ENCODE measurements around the gene MAGEB16. TPM values are rescaled to one million over a fixed set of nuclear protein-coding genes. Genes with fewer than 3 reads are reported as not detected.

The MAGEB16 gene
- total RNA-seq, 1 experiment from 2014 or later: not detected

DNA sequence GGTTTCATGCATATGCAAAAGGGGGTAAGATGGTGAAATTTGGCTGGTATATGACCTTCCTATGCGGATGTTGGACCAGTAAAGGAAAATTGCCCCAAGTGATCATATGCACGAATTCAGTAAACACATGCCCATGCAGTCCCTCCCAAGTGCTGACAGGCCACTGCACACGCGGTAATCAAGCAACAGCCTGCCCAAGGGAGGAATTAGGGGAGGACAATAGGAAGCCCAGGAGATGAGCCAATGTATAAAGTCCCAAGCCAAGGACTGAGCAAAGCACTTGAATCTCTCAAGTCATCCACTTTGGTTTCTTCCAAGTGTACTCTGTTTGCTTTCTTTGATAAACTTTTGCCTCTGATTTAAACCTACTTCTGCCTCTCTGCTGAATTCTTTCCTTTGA is 21.1 kb downstream of the MAGEB16 start:
- no peak overlapping the region for H3K14ac ChIP-seq (ENCODE audit: insufficient read depth, low read length)
- no peaks in the 10 kb centered on the region for H3K23me2 ChIP-seq (ENCODE audit: insufficient read length, low read depth, low read length, poor library complexity, severe bottlenecking)
- no peak overlapping the region for H3K4me2 ChIP-seq (ENCODE audit: insufficient read depth, insufficient read length, low read length)
- H4K8ac ChIP-seq (replicated peaks; ENCODE audit: insufficient read length, low read depth, low read length): no peak overlapping the region
- no peak overlapping the region for H2BK15ac ChIP-seq (ENCODE audit: low read depth, low read length)
- H3K79me1 ChIP-seq (ENCODE audit: insufficient read depth, low read depth, low read length, poor library complexity, severe bottlenecking): no peaks in the 10 kb centered on the region
- no peak overlapping the region for H3K27ac ChIP-seq (ENCODE audit: insufficient read length, low read depth, low read length)
- H3K4me1 Mint-ChIP-seq: peaks cover 0 to 4% of the 10 kb centered on the region in 2 experiments; a peak in 2 of 4 replicates
- no peak overlapping the region for H2BK5ac ChIP-seq (ENCODE audit: insufficient read length, low read length)
- no peak overlapping the region for H2BK120ac ChIP-seq (ENCODE audit: low read depth, low read length, poor library complexity, severe bottlenecking)
- no peak overlapping the region for H3K56ac ChIP-seq (ENCODE audit: insufficient read length, low read depth, low read length)
- H3K23ac ChIP-seq (ENCODE audit: insufficient read length, low read depth, low read length): no peak overlapping the region
- no peak overlapping the region for H3K9ac ChIP-seq (ENCODE audit: extremely low read depth, insufficient read length, low read length)
- H4K20me1 ChIP-seq (ENCODE audit: control insufficient read depth, insufficient read depth, insufficient read length): no peaks in the 10 kb centered on the region
- no peak overlapping the region for H2AFZ ChIP-seq (ENCODE audit: low read length)
- WGBS (ENCODE audit: extremely low coverage, insufficient read length, low lambda C conversion rate): no CpG with 5 or more reads among the region's 4 CpGs
- no peak overlapping the region for H2BK20ac ChIP-seq (ENCODE audit: low read depth, low read length, poor library complexity, severe bottlenecking)
- H3T11ph ChIP-seq (ENCODE audit: low read length): no peak overlapping the region
- no peak overlapping the region for H2BK12ac ChIP-seq (ENCODE audit: insufficient read length, low read depth, low read length)
- H4K5ac ChIP-seq (ENCODE audit: insufficient read length, low read depth, low read length): no peak overlapping the region
- no peak for DNase-seq
- no peak overlapping the region for H2AK5ac ChIP-seq (ENCODE audit: insufficient read length, low read length)
- peaks cover 0 to 3% (median 2%) of the 10 kb centered on the region in 3 experiments; a peak in 3 of 7 replicates for H3K36me3 Mint-ChIP-seq (ENCODE audit: insufficient read depth in 1 of 3, low read depth in 3 of 3)
- H3K9me3 Mint-ChIP-seq: peaks cover 48% of the 10 kb centered on the region in 2 experiments
- H3K27me3 ChIP-seq (ENCODE audit: insufficient read depth, low read length): no peaks in the 10 kb centered on the region
- no peak overlapping the region for H4K91ac ChIP-seq (ENCODE audit: insufficient read length, low read depth, low read length)
- H3K9me3 ChIP-seq (ENCODE audit: control insufficient read depth, low read depth, low read length): no peaks in the 10 kb centered on the region
- H3K4ac ChIP-seq (ENCODE audit: low read depth, low read length): no peak overlapping the region
- H3K4me1 ChIP-seq (ENCODE audit: insufficient read depth, low read length): no peaks in the 10 kb centered on the region
- TF ChIP-seq, protein P1, sequence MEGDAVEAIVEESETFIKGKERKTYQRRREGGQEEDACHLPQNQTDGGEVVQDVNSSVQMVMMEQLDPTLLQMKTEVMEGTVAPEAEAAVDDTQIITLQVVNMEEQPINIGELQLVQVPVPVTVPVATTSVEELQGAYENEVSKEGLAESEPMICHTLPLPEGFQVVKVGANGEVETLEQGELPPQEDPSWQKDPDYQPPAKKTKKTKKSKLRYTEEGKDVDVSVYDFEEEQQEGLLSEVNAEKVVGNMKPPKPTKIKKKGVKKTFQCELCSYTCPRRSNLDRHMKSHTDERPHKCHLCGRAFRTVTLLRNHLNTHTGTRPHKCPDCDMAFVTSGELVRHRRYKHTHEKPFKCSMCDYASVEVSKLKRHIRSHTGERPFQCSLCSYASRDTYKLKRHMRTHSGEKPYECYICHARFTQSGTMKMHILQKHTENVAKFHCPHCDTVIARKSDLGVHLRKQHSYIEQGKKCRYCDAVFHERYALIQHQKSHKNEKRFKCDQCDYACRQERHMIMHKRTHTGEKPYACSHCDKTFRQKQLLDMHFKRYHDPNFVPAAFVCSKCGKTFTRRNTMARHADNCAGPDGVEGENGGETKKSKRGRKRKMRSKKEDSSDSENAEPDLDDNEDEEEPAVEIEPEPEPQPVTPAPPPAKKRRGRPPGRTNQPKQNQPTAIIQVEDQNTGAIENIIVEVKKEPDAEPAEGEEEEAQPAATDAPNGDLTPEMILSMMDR (conservative IDR thresholded peaks at IDR 0.05): no peak
- H3K4me3 Mint-ChIP-seq: no peak overlapping the region
- H3K79me2 ChIP-seq (ENCODE audit: insufficient read depth, low read length): no peaks in the 10 kb centered on the region
- no peak overlapping the region for H3K18ac ChIP-seq (ENCODE audit: insufficient read length, low read depth, low read length)
- no peaks in the 10 kb centered on the region for H3K27me3 Mint-ChIP-seq (ENCODE audit: low read depth)
- no peak overlapping the region for H3K27ac Mint-ChIP-seq
